RWPE2 (cell line): ENCODE measurements around the gene FCER2.

ENCODE experiments used
- ATAC-seq: fragments of 200-7000 bp; cut with Tn5 transposase; 3 replicates; pipeline ENCODE4 v1.9.1; 2021; ENCODE audit warnings: low read depth
- DNase-seq: peaks from one replicate; pipeline ENCODE4 v3.0.0-alpha.2; 2020; ENCODE audit warnings: low spot score
- H3K27ac ChIP-seq: fragments of 450-650 bp; 2 replicates; pipeline ENCODE4 v1.5.1; 2017; ENCODE audit warnings: mild to moderate bottlenecking; ENCODE audit not compliant: poor library complexity, severe bottlenecking
- H3K27me3 ChIP-seq: fragments of 250-450 bp; sonication (Bioruptor Pico); 2 replicates; pipeline ENCODE4 v1.5.1; 2021; ENCODE audit warnings: mild to moderate bottlenecking, moderate library complexity; ENCODE audit not compliant: insufficient read depth, poor library complexity, severe bottlenecking
- H3K36me3 ChIP-seq: fragments of 250-450 bp; sonication (Bioruptor Pico); 2 replicates; pipeline ENCODE4 v1.5.1; 2020; ENCODE audit warnings: low read depth, mild to moderate bottlenecking, moderate library complexity
- H3K4me1 ChIP-seq: fragments of 250-450 bp; sonication (Bioruptor Pico); 2 replicates; pipeline ENCODE4 v1.5.1; 2021; ENCODE audit warnings: mild to moderate bottlenecking, moderate library complexity; ENCODE audit not compliant: insufficient read depth, poor library complexity, severe bottlenecking
- H3K4me3 ChIP-seq: fragments of 250-450 bp; sonication (Bioruptor Pico); 2 replicates; pipeline ENCODE4 v1.5.1; 2021; ENCODE audit warnings: mild to moderate bottlenecking, moderate library complexity; ENCODE audit not compliant: severe bottlenecking
- H3K9me3 ChIP-seq: fragments of 250-450 bp; sonication (Bioruptor Pico); 2 replicates; pipeline ENCODE4 v1.5.1; 2021; ENCODE audit warnings: mild to moderate bottlenecking, moderate library complexity; ENCODE audit not compliant: severe bottlenecking
- CTCF ChIP-seq: fragments of 450-650 bp; IDR thresholded peaks from one replicate; pipeline ENCODE4 v1.5.1; 2017; ENCODE audit warnings: mild to moderate bottlenecking, moderate library complexity; ENCODE audit not compliant: poor library complexity, severe bottlenecking

The FCER2 gene

DNA sequence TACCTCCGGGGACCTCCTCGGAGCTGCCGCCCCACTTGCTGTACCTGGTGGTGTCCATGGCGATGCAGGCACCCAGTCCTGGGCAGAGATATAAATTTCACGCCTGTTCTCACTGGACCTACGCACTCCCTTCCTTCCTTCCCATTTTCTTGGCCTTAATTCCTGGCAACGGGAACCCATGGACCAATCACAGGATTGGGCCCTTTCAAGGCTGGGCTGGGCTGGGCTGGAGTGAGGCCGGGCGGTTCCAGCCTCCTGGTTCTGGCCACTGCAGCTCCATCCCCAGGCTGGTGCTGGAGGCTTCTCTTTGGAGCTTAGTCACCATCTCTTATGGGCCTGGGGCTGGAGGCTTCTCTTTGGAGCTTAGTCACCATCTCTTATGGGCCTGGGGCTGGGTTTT, 30.1 kb upstream of the FCER2 start, which contains the start of gene CLEC4G:
TSS of gene CLEC4G (minus strand) at position 66 of the 400 bp plus-strand sequence. CDS start at position 58, 8 bp downstream.
- no peak for TF ChIP-seq CTCF
- H3K27me3 ChIP-seq = peaks cover 41% of the 10 kb centered on the region
- DNase-seq (no peak), ATAC-seq (no peak)
- no peaks in the 10 kb centered on the region for H3K4me1 ChIP-seq
- H3K27ac ChIP-seq = no peak within 1 kb of the TSS
- H3K4me3 ChIP-seq = no peak within 1 kb of the TSS
- no peaks in the 10 kb centered on the region for H3K9me3 ChIP-seq
- H3K36me3 ChIP-seq = no peaks in the 10 kb centered on the region

DNA sequence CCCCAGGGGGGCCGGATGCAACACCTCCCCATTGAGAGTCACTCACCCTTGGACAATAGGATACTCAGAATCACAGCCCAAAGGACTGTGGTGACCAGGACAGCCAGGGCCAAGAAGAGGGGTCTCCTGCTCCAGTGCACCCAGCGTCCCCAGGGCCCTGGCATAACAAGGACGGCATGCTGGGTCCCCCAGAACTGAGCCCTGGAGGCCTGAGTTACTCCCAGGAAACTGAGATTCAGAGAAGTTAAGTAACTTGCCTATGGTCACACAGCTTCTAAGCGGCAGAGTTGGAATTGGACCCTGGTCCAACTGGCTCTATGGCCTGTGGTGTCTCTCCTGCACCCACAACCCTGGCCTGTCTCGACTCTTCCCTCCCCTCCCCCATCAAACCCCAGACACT, 29.7 kb upstream of the FCER2 start:
- no peak for TF ChIP-seq CTCF
- no peak for DNase-seq
- Histone ChIP-seq H3K27ac (no peak overlapping the region), H3K9me3 (no peaks in the 10 kb centered on the region), H3K4me3 (no peak overlapping the region), H3K4me1 (no peaks in the 10 kb centered on the region), H3K36me3 (no peaks in the 10 kb centered on the region), H3K27me3 (peaks cover 41% of the 10 kb centered on the region)
- ATAC-seq = no peak

DNA sequence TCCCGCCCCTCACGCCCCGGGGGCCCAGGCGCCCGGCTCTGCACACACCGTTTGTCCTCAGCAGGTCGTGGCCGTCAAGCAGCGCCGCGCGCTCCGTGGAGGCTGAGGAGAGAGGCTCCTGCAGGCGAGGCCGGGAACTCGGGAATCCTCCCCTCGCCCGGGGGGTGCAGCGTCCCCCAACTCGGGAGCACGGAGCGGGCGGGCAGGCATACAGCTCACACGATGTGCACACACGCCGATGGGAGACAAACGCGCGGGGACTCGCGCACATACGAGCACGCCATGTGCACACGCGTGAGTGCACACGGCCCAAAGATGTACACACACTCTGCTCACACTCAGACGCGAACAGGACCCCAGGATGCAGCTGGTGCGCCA, 29.3 kb upstream of the FCER2 start:
- Histone ChIP-seq H3K27me3 (peaks cover 41% of the 10 kb centered on the region), H3K9me3 (no peaks in the 10 kb centered on the region), H3K36me3 (no peaks in the 10 kb centered on the region), H3K4me1 (no peaks in the 10 kb centered on the region), H3K27ac (no peak overlapping the region), H3K4me3 (no peak overlapping the region)
- no peak for DNase-seq
- no peak for TF ChIP-seq CTCF
- no peak for ATAC-seq

GRCh38 chr19:7730286-7731217, 28.6 kb upstream of the FCER2 start:
- DNase-seq = no peak
- peaks cover 41% of the 10 kb centered on the region for H3K27me3 ChIP-seq

More at GRCh38 chr19:7730286-7731217, 28.6 kb upstream of the FCER2 start:
- no peak overlapping the region for H3K27ac ChIP-seq
- no peak for ATAC-seq
- no peaks in the 10 kb centered on the region for H3K36me3 ChIP-seq
- no peaks in the 10 kb centered on the region for H3K4me1 ChIP-seq
- no peak for TF ChIP-seq CTCF
- H3K4me3 ChIP-seq = no peak overlapping the region
- H3K9me3 ChIP-seq = no peaks in the 10 kb centered on the region
